ENCODE results near the gene MYBPHL.
"Not testable (repeated sequence)": the region's sequence is repeated elsewhere in the genome, so short reads cannot be mapped to it uniquely, and the experiment has no call there.

MYBPHL gene

GRCh38 chr1:109296782-109297181 is 10.0 kb downstream of the MYBPHL start:
- TF ChIP-seq CTCF (IDR thresholded peaks at IDR 0.05; ENCODE audit: low read depth, low read length): no peak
- no peak for DNase-seq (ENCODE audit: extremely low read depth, low read depth)

- TF ChIP-seq CTCF (IDR thresholded peaks at IDR 0.05; ENCODE audit: low read depth, low read length): no peak
- DNase-seq (ENCODE audit: extremely low read depth, low read depth): no peak
Observed at GRCh38 chr1:109295712-109296415, 10.9 kb downstream of the MYBPHL start.

GRCh38 chr1:109294481-109294880 is 12.3 kb downstream of the MYBPHL start:
- no peak for TF ChIP-seq CTCF (IDR thresholded peaks at IDR 0.05; ENCODE audit: low read depth, low read length)
- DNase-seq (ENCODE audit: extremely low read depth, low read depth): no peak

- no peak for DNase-seq (ENCODE audit: extremely low read depth, low read depth)
- TF ChIP-seq CTCF (IDR thresholded peaks at IDR 0.05; ENCODE audit: low read depth, low read length): no peak
Observed at GRCh38 chr1:109293026-109293425, 13.8 kb downstream of the MYBPHL start.

- no peak for DNase-seq (ENCODE audit: extremely low read depth, low read depth)
- no peak for TF ChIP-seq CTCF (IDR thresholded peaks at IDR 0.05; ENCODE audit: low read depth, low read length)
Observed at GRCh38 chr1:109292364-109292763, 14.4 kb downstream of the MYBPHL start.

- TF ChIP-seq CTCF (IDR thresholded peaks at IDR 0.05; ENCODE audit: low read depth, low read length): no peak
- no peak for DNase-seq (ENCODE audit: extremely low read depth, low read depth)
Observed at GRCh38 chr1:109290998-109291397, 15.8 kb downstream of the MYBPHL start.

GRCh38 chr1:109290137-109290536 is 16.7 kb downstream of the MYBPHL start:
- DNase-seq (ENCODE audit: extremely low read depth, low read depth): no peak
- no peak for TF ChIP-seq CTCF (IDR thresholded peaks at IDR 0.05; ENCODE audit: low read depth, low read length)

- not testable (repeated sequence) for DNase-seq (ENCODE audit: extremely low read depth, low read depth)
Observed at GRCh38 chr1:109286762-109287161, 20.0 kb downstream of the MYBPHL start.

Measured in AG09319 (cell line).